GM18868 (cell line): Measurements from ENCODE around the gene NRF1.

Experiments used
- ATAC-seq: cut with Tn5 transposase; IDR thresholded peaks from one replicate; pipeline ENCODE4 v1.9.1; 2021; ENCODE audit warnings: mild to moderate bottlenecking, moderate library complexity; ENCODE audit not compliant: unreplicated experiment

NRF1 gene

GRCh38 chr7:129767120-129768015 lies 155.8 kb downstream of the NRF1 start:
- ATAC-seq: no peak

GRCh38 chr7:129768614-129769399 lies 157.3 kb downstream of the NRF1 start:
- ATAC-seq: no peak

- ATAC-seq: no peak
Observed at GRCh38 chr7:129769400-129769774, 157.9 kb downstream of the NRF1 start.

GRCh38 chr7:129769866-129770808 lies 158.6 kb downstream of the NRF1 start:
- ATAC-seq: no peak

- ATAC-seq: no peak
Observed at GRCh38 chr7:129771201-129771927, 159.8 kb downstream of the NRF1 start.

GRCh38 chr7:129771928-129772479 lies 160.5 kb downstream of the NRF1 start:
- ATAC-seq: no peak

GRCh38 chr7:129772646-129773280 lies 161.2 kb downstream of the NRF1 start:
- no peak for ATAC-seq

- ATAC-seq: no peak
Observed at GRCh38 chr7:129773328-129773731, 161.8 kb downstream of the NRF1 start.

- no peak for ATAC-seq
Observed at GRCh38 chr7:129773871-129774270, 162.4 kb downstream of the NRF1 start.

GRCh38 chr7:129774359-129774758 lies 162.8 kb downstream of the NRF1 start:
- ATAC-seq: no peak

- no peak for ATAC-seq
Observed at GRCh38 chr7:129774871-129775694, 163.6 kb downstream of the NRF1 start.

GRCh38 chr7:129775695-129776361 lies 164.3 kb downstream of the NRF1 start:
- ATAC-seq: no peak

GRCh38 chr7:129776362-129776722 lies 164.8 kb downstream of the NRF1 start:
- no peak for ATAC-seq

GRCh38 chr7:129777195-129777844 lies 165.8 kb downstream of the NRF1 start:
- no peak for ATAC-seq

GRCh38 chr7:129777993-129778769 lies 166.7 kb downstream of the NRF1 start:
- ATAC-seq: no peak

GRCh38 chr7:129778770-129779601 lies 167.5 kb downstream of the NRF1 start:
- ATAC-seq: no peak
